Body of pancreas (tissue), 4 donors: ENCODE measurements around the gene PCGF1.

Experiments
- POLR2A ChIP-seq, 3 donors: fragments of 450-650 bp; IDR thresholded peaks; one replicate each; pipeline ENCODE4 v1.6.1; 2016; ENCODE audit warnings: antibody characterized with exemption in 3 of 3, mild to moderate bottlenecking in 2 of 3
- TF ChIP-seq, protein P1 (sequence below), 7 experiments: fragments of 450-650 bp in 4 of 7; fragments of 200-600 bp in 3 of 7; sonication (generic) in 3 of 7; IDR thresholded peaks; one replicate each; pipeline ENCODE4 v1.5.1; 2016 to 2019; ENCODE audit warnings: antibody characterized with exemption in 7 of 7

DNA sequence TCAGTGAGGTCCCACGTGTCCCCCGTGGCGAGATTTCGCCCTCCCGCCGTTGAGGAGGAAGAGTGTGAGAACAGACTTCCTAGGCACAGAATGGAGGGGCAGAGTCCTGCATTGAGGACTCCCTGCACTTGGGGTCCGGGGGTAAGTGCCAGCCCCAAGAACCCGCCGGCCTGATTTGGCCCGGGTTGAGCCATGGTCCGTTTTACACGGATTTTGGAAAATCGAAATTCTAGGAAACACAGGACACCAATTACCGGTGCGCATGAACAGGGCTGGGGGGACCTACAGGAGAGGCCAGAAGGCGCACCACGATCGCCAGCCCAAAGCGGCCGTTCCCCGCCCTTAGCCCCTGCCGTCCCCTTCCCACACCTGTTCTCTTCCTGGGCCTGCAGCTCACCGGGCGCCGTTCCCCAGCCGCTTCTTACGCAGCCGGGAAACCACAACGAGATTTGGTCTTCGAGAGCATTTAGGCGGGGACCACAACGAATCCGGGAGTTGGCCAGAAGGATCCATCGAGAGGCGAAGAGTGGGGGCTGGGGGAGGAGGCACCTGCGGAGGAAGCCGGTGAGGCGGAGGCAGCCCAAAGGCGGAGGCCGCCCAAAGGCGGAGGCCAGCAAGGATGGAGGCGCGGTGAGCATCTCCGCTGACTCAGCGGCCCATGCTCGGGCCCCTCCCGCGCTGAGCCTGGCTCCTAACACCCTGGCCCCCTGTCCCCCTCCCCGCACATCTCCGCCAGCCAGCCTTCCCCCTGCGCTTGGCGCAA is 6.3 kb upstream of the PCGF1 start:
- TF ChIP-seq, protein P1, sequence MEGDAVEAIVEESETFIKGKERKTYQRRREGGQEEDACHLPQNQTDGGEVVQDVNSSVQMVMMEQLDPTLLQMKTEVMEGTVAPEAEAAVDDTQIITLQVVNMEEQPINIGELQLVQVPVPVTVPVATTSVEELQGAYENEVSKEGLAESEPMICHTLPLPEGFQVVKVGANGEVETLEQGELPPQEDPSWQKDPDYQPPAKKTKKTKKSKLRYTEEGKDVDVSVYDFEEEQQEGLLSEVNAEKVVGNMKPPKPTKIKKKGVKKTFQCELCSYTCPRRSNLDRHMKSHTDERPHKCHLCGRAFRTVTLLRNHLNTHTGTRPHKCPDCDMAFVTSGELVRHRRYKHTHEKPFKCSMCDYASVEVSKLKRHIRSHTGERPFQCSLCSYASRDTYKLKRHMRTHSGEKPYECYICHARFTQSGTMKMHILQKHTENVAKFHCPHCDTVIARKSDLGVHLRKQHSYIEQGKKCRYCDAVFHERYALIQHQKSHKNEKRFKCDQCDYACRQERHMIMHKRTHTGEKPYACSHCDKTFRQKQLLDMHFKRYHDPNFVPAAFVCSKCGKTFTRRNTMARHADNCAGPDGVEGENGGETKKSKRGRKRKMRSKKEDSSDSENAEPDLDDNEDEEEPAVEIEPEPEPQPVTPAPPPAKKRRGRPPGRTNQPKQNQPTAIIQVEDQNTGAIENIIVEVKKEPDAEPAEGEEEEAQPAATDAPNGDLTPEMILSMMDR (IDR thresholded peaks at IDR 0.05), result no peak
- no peak for TF ChIP-seq POLR2A (IDR thresholded peaks at IDR 0.05)
